Parathyroid adenoma (tissue), 2 donors: ENCODE measurements around the gene E2F3.

Experiments
- H2AFZ ChIP-seq: fragments of 300-600 bp; sonication (generic); one replicate; pipeline ENCODE4 v1.7.0; 2017; ENCODE audit warnings: antibody characterized with exemption, mild to moderate bottlenecking
- H3K27ac ChIP-seq: fragments of 300-600 bp; sonication (generic); one replicate; pipeline ENCODE4 v1.7.0; 2017
- H3K27me3 ChIP-seq: fragments of 300-600 bp; sonication (generic); one replicate; pipeline ENCODE4 v1.7.0; 2017; ENCODE audit warnings: low read length; ENCODE audit not compliant: control insufficient read depth, insufficient read depth
- H3K36me3 ChIP-seq: fragments of 300-600 bp; sonication (generic); one replicate; pipeline ENCODE4 v1.7.0; 2017; ENCODE audit warnings: low read length; ENCODE audit not compliant: control insufficient read depth, insufficient read depth
- H3K4me1 ChIP-seq: fragments of 300-600 bp; sonication (generic); one replicate; pipeline ENCODE4 v1.7.0; 2017; ENCODE audit warnings: control low read depth
- H3K4me2 ChIP-seq: fragments of 300-600 bp; sonication (generic); one replicate; pipeline ENCODE4 v1.7.0; 2017; ENCODE audit warnings: low read length
- H3K4me3 ChIP-seq: fragments of 300-600 bp; sonication (generic); one replicate; pipeline ENCODE4 v1.7.0; 2017; ENCODE audit warnings: low read depth, low read length
- H3K79me2 ChIP-seq: fragments of 300-600 bp; sonication (generic); one replicate; pipeline ENCODE4 v1.7.0; 2017; ENCODE audit warnings: control low read depth
- H3K9ac ChIP-seq: fragments of 300-600 bp; sonication (generic); one replicate; pipeline ENCODE4 v1.7.0; 2017; ENCODE audit warnings: mild to moderate bottlenecking
- H3K9me3 ChIP-seq: fragments of 300-600 bp; sonication (generic); one replicate; pipeline ENCODE4 v1.7.0; 2017; ENCODE audit warnings: low read length; ENCODE audit not compliant: control insufficient read depth
- TF ChIP-seq, protein P1 (sequence below): fragments of 300-600 bp; sonication (generic); IDR thresholded peaks from one replicate; pipeline ENCODE4 v1.7.0; 2017; ENCODE audit warnings: antibody characterized with exemption, mild to moderate bottlenecking
- donor health status: primary hyperparathyroidism.

E2F3 gene

GRCh38 chr6:20483887-20484497 lies 82.3 kb downstream of the E2F3 start:
- Histone ChIP-seq H3K4me1 (no peaks in the 10 kb centered on the region), H3K4me2 (no peak overlapping the region), H3K27me3 (no peaks in the 10 kb centered on the region), H3K9ac (no peak overlapping the region), H3K27ac (no peak overlapping the region), H2AFZ (no peak overlapping the region), H3K79me2 (no peaks in the 10 kb centered on the region), H3K36me3 (no peaks in the 10 kb centered on the region), H3K9me3 (no peaks in the 10 kb centered on the region), H3K4me3 (no peak overlapping the region)
- TF ChIP-seq, protein P1, sequence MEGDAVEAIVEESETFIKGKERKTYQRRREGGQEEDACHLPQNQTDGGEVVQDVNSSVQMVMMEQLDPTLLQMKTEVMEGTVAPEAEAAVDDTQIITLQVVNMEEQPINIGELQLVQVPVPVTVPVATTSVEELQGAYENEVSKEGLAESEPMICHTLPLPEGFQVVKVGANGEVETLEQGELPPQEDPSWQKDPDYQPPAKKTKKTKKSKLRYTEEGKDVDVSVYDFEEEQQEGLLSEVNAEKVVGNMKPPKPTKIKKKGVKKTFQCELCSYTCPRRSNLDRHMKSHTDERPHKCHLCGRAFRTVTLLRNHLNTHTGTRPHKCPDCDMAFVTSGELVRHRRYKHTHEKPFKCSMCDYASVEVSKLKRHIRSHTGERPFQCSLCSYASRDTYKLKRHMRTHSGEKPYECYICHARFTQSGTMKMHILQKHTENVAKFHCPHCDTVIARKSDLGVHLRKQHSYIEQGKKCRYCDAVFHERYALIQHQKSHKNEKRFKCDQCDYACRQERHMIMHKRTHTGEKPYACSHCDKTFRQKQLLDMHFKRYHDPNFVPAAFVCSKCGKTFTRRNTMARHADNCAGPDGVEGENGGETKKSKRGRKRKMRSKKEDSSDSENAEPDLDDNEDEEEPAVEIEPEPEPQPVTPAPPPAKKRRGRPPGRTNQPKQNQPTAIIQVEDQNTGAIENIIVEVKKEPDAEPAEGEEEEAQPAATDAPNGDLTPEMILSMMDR, result no peak

DNA sequence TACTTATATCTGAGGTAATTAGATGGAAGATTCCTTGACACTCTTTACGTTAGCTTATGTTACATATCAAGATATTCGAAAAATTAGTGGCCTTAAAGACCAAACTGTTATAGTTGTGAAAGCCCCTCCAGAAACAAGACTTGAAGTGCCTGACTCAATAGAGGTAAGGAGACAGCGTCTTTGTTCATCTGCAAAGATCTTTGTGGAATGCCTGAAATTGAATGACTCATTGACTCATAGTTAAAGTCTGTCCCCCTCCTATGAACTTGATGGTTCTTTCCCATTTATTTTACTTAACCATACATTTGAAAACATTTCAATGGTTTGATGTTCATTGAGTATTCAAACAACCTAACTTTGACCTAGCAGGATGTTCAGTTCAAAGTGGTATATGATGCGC lies 85.0 kb downstream of the E2F3 start:
- H3K4me3 ChIP-seq, result no peak overlapping the region
- H3K4me1 ChIP-seq, result no peaks in the 10 kb centered on the region
- no peaks in the 10 kb centered on the region for H3K36me3 ChIP-seq
- no peak overlapping the region for H2AFZ ChIP-seq
- TF ChIP-seq, protein P1, result no peak
- H3K79me2 ChIP-seq, result no peaks in the 10 kb centered on the region
- no peaks in the 10 kb centered on the region for H3K9me3 ChIP-seq
- no peak overlapping the region for H3K27ac ChIP-seq
- H3K9ac ChIP-seq, result no peak overlapping the region
- no peak overlapping the region for H3K4me2 ChIP-seq
- no peaks in the 10 kb centered on the region for H3K27me3 ChIP-seq

- Histone ChIP-seq H3K4me2 (no peak overlapping the region), H3K4me1 (no peaks in the 10 kb centered on the region), H3K9ac (no peak overlapping the region), H3K79me2 (no peaks in the 10 kb centered on the region), H3K4me3 (no peak overlapping the region), H3K27me3 (no peaks in the 10 kb centered on the region), H3K9me3 (no peaks in the 10 kb centered on the region), H3K27ac (no peak overlapping the region), H2AFZ (no peak overlapping the region), H3K36me3 (no peaks in the 10 kb centered on the region)
- TF ChIP-seq, protein P1, result no peak
These were observed 86.1 kb downstream of the E2F3 start for GRCh38 chr6:20487669-20488375.

DNA sequence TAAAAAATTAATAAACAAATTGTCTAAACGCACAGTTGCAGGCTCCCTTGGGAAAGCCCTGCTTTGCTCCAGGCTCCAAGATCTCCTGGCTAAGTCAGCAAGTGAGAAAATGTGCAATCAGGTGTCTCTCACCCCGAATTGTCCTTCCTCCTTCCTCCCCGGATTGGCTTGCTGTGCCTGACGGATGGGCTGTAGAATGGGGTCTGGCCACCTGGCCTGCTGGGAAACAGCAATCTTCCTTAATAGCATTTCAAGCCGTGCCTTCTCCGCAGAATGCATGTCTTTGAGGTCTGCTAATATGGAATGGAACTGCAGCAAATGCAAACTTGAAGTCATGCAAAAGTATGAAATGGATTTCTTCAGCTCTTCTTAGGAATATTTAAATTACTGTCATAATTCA lies 88.9 kb downstream of the E2F3 start:
- Histone ChIP-seq H3K4me3 (no peak overlapping the region), H3K36me3 (no peaks in the 10 kb centered on the region)

More for the DNA sequence above, 88.9 kb downstream of the E2F3 start:
- TF ChIP-seq, protein P1, result no peak
- H3K4me1 ChIP-seq, result no peaks in the 10 kb centered on the region
- no peak overlapping the region for H3K9ac ChIP-seq
- no peak overlapping the region for H2AFZ ChIP-seq
- H3K27me3 ChIP-seq, result no peaks in the 10 kb centered on the region
- no peak overlapping the region for H3K27ac ChIP-seq
- no peak overlapping the region for H3K4me2 ChIP-seq
- no peaks in the 10 kb centered on the region for H3K9me3 ChIP-seq
- no peaks in the 10 kb centered on the region for H3K79me2 ChIP-seq
